Progenitor cell of endocrine pancreas (in vitro differentiated cells): Measurements from ENCODE around the gene ALMS1. TPM values are rescaled to one million over a fixed set of nuclear protein-coding genes. Genes with fewer than 3 reads are reported as not detected.

Experiments used
- DNase-seq: peaks from one replicate; pipeline ENCODE4 v3.0.0; 2021; ENCODE audit warnings: low spot score; ENCODE audit not compliant: unreplicated experiment
- H3K27ac Mint-ChIP-seq: 2 replicates; pipeline ENCODE4 v1.8.0; 2021; ENCODE audit warnings: mild to moderate bottlenecking, moderate library complexity, mixed read lengths
- H3K27me3 Mint-ChIP-seq: 2 replicates; pipeline ENCODE4 v1.8.0; 2021; ENCODE audit warnings: mixed read lengths
- H3K36me3 Mint-ChIP-seq: 2 replicates; pipeline ENCODE4 v1.8.0; 2022; ENCODE audit warnings: mixed read lengths; ENCODE audit not compliant: insufficient read depth
- H3K4me1 Mint-ChIP-seq: 2 replicates; pipeline ENCODE4 v1.8.0; 2021; ENCODE audit warnings: low read depth, mixed read lengths
- H3K4me3 Mint-ChIP-seq: 2 replicates; pipeline ENCODE4 v1.8.0; 2021; ENCODE audit warnings: low read depth, mild to moderate bottlenecking, moderate library complexity, mixed read lengths
- H3K9me3 Mint-ChIP-seq: 2 replicates; pipeline ENCODE4 v1.8.0; 2021; ENCODE audit warnings: low read depth, mixed read lengths
- total RNA-seq: library from RNA; stranded (reverse); gene quantifications from 2 replicates; pipeline ENCODE4 v1.2.1, GENCODE V29; 2021
- TF ChIP-seq, protein P1 (sequence below): fragments of 200-600 bp; sonication (generic); IDR thresholded peaks from one replicate; pipeline ENCODE4 v1.5.0; 2021; ENCODE audit warnings: antibody characterized with exemption, mild to moderate bottlenecking; ENCODE audit not compliant: unreplicated experiment

The ALMS1 gene
- total RNA-seq, 1 donor from 2014 or later: 40.8 TPM

DNA sequence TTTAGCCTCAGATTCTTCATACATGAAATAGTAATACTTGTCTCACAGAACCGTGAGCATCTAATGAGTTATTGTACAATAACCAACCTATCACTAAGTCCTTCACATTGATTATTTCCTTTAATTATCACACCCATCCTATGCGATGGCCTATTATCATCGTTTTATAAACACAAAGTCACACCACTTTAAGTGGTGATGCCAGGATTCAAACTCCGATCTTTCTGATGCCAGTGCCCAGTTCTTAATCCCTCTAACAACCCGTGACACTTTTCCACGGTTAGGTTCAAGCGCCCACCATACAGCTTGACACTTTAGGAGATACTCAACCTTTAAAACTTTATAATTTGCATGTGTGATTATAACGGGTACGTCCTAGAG is 523 bp upstream of the ALMS1 start:
- H3K27me3 Mint-ChIP-seq: peaks cover 26% of the 10 kb centered on the region

DNA sequence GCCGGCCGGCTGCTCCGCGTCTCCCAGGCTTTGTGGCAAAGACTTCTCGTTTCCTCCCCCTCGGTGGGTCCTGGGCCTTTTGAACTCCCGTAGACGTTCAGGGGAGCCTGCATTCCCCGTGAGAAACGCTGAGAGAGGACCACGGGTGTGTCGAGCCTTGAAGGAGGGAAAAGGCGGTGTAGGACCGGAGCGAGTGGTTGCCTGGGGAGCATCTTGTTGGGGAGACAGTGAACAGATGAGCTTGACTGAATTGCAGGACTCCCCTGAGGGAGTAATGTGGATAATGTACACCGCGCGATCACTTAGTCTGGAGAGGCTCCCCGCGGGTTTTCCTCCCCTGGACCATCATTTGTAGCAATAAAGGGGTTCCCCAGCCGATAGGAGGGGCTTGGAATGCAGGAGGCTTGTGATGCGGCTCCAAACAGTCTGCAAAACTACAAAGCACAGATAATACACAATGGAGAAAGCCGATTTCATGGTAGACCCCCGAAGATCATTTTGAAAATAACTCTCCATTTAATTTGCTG is 769 bp downstream of the ALMS1 start:
- Mint-ChIP-seq H3K27me3 (peaks cover 20% of the 10 kb centered on the region), H3K4me1 (peaks cover 17% of the 10 kb centered on the region), H3K36me3 (peaks cover 2% of the 10 kb centered on the region), H3K27ac (peak overlapping the region; percentile 97), H3K4me3 (peak overlapping the region; percentile 96), H3K9me3 (no peaks in the 10 kb centered on the region)
- TF ChIP-seq, protein P1, sequence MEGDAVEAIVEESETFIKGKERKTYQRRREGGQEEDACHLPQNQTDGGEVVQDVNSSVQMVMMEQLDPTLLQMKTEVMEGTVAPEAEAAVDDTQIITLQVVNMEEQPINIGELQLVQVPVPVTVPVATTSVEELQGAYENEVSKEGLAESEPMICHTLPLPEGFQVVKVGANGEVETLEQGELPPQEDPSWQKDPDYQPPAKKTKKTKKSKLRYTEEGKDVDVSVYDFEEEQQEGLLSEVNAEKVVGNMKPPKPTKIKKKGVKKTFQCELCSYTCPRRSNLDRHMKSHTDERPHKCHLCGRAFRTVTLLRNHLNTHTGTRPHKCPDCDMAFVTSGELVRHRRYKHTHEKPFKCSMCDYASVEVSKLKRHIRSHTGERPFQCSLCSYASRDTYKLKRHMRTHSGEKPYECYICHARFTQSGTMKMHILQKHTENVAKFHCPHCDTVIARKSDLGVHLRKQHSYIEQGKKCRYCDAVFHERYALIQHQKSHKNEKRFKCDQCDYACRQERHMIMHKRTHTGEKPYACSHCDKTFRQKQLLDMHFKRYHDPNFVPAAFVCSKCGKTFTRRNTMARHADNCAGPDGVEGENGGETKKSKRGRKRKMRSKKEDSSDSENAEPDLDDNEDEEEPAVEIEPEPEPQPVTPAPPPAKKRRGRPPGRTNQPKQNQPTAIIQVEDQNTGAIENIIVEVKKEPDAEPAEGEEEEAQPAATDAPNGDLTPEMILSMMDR: no peak
- DNase-seq: no peak

More for the DNA sequence above, 523 bp upstream of the ALMS1 start:
- Mint-ChIP-seq H3K4me1 (peaks cover 17% of the 10 kb centered on the region), H3K4me3 (peak overlapping the region; percentile 96), H3K9me3 (no peaks in the 10 kb centered on the region), H3K36me3 (no peaks in the 10 kb centered on the region), H3K27ac (peak overlapping the region; percentile 47)
- TF ChIP-seq, protein P1: no peak
- no peak for DNase-seq

DNA sequence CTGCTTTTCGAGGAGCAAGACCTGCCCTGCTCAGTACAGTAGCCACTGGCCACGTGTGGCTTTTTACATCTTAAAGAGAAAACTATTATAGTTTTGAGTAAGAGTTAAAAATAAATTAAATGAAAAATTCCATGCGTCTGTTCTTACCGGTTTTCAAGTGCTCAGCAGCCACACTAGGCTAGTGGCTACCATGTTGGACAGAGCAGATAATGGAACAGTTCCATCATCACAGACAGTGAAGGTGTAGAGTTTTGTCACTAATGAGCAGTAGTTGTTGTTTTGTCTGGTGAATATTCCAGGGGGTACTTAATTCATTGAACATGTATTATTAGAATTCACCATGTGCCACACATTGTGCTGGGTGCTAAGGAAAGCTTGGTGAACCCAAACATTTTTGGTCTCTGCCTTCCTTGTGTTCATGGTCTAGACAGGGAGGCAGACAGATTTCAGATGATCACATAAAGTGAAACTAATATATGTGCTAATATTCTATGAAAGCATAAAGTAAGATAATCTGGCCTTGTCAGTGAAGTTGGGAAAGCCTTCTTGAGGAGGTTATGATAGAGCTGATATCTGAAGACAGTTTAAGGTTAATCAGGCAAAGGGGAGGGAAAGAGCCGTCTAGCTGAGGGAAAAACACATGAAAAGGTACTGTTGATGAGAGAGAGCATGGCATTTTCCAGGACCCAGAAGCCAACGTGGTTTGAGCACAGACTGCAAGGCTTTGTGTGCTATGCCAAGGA is 1.4 kb downstream of the ALMS1 start:
- TF ChIP-seq, protein P1: no peak
- Mint-ChIP-seq H3K36me3 (peaks cover 2% of the 10 kb centered on the region), H3K4me3 (peak overlapping the region; percentile 96), H3K27ac (peak overlapping the region; percentile 97), H3K9me3 (no peaks in the 10 kb centered on the region), H3K27me3 (peaks cover 15% of the 10 kb centered on the region), H3K4me1 (peaks cover 17% of the 10 kb centered on the region)
- DNase-seq: no peak

DNA sequence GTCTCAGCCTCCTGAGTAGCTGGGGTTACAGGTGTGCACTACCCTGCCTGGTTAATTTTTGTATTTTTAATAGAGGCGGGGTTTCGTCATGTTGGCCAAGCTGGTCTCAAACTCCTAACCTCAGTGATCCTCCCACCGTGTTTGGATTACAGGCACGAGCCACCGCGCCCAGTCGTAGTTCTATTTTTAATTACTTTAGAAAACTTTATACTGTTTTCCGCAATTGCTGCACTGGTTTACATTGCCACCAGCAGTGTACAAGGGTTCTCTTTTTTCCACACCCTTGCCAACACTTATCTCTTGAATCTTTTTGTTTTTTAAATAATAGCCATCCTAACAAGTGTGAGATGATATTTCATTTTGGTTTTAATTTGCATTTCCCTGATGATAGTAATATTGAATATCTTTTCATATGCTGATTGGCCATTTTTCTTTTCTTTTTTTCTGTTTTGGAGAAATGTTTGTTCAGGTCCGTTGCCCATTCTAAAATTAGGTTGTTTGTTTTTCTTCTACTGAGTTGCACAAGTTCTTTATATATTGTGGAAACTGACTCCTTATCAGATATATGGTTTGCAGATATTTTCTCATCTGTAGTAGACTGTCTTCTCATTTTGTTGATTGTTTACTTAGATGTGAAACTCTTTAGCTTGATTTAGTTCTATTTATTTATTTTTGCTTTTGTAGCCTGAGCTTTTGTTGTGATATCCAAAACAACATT is 16.9 kb downstream of the ALMS1 start:
- H3K36me3 Mint-ChIP-seq: peaks cover 59% of the 10 kb centered on the region
- H3K27ac Mint-ChIP-seq: no peak overlapping the region
- H3K4me3 Mint-ChIP-seq: no peak overlapping the region
- DNase-seq: no peak
- peaks cover 2% of the 10 kb centered on the region for H3K4me1 Mint-ChIP-seq
- no peaks in the 10 kb centered on the region for H3K27me3 Mint-ChIP-seq
- H3K9me3 Mint-ChIP-seq: peaks cover 53% of the 10 kb centered on the region
- TF ChIP-seq, protein P1: no peak

DNA sequence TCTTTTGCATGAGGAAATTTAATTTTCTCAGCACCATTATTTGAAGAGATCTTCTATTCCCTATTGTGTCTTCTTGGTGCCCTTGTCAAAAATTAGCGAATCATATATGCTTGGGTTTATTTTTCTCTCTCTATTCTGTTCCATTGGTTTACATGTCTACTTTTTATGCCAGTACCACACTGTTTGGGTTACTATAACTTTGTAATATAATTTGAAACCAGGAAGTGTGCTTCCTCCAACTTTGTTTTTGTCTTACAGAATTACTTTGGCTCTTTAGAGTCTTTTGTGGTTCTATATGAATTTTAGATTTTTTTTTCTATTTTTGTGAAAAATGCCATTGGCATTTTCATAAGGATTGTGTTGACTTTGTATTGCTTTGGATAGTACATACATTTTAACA is 17.6 kb downstream of the ALMS1 start:
- TF ChIP-seq, protein P1: no peak
- Mint-ChIP-seq H3K4me3 (no peak overlapping the region), H3K36me3 (peaks cover 52% of the 10 kb centered on the region), H3K4me1 (peaks cover 2% of the 10 kb centered on the region), H3K27me3 (no peaks in the 10 kb centered on the region), H3K27ac (no peak overlapping the region), H3K9me3 (peaks cover 47% of the 10 kb centered on the region)
- DNase-seq: no peak
